Fibroblast of the conjunctiva (primary cell): ENCODE data around the gene PRKACB.
"Not testable (repeated sequence)": the region's sequence is repeated elsewhere in the genome, so short reads cannot be mapped to it uniquely, and the experiment has no call there.

ENCODE experiments used
- DNase-seq: peaks from one replicate; pipeline ENCODE4 v3.0.0-alpha.2; 2010; ENCODE audit warnings: low read depth

The PRKACB gene

DNA sequence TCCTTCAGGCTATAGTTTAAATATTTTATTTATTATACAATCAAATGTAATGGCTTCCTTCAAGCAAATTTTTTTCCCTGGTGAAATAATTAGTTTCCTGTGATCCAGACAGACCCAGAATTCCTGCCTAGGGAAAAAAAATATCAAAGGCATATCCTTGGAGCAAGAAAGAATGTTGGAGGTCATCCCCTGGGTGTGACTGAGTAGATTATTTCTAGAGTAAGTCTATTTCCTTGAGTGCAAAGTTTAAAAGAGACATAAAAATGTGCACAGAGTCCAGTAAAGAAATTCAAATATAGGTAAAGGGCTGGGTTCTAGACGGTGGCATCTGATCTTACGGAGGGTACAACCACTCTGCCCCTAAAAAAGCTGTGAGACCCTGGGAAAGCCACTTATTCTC is 125.2 kb downstream of the PRKACB start:
- no peak for DNase-seq

DNA sequence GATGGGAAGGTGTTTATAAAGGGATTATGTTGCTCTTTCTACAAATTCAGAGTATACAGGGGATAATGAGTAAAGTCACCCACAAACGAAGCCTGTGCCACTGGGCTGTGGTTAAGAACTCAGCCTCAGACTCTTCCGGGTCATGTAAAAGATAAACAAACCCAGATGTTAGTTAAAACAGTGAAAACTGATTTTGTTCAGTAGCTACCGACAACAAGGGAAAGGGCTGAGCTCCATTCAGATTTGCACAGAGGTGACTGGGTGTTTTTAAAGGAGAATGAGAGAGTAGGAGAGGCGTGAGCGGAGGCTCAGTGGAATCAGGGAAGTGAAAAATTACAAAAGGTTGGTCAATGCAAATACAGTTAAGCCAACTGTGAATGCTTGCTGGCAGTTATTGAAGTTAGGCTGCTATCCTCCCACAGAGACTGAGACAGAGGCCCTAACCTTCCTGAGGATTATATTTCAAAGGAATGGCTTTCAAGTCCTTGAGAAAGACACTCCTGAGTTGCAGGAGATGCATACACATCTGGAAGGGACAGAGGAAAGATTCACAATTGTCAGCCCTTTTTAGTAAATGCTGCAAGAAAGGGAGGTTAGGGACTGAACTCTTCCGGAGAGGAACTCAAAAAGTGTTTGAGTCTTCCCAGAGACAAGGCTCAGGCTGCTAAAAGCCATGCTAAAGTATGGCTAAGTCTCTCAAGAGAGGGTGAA is 127.5 kb downstream of the PRKACB start:
- no peak for DNase-seq

DNA sequence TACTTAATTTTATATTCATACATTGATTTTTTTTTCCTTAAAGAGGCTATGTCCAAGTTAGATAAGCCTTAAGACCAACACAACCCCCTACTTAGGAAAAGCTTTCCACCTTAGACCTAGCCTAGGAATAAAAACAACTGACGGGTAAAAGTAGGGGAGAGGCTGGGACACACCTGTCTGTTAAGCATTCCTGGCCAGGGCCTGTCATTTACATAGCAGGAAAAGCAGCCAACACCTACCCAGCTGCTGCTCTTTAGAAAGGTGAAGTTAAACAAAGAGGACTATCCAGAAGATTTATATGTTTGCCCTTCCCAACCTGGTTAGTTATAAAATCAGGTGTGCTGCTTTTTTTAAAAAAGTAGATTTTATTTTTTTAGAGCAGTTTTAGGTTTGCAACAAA is 128.3 kb downstream of the PRKACB start:
- no peak for DNase-seq

DNA sequence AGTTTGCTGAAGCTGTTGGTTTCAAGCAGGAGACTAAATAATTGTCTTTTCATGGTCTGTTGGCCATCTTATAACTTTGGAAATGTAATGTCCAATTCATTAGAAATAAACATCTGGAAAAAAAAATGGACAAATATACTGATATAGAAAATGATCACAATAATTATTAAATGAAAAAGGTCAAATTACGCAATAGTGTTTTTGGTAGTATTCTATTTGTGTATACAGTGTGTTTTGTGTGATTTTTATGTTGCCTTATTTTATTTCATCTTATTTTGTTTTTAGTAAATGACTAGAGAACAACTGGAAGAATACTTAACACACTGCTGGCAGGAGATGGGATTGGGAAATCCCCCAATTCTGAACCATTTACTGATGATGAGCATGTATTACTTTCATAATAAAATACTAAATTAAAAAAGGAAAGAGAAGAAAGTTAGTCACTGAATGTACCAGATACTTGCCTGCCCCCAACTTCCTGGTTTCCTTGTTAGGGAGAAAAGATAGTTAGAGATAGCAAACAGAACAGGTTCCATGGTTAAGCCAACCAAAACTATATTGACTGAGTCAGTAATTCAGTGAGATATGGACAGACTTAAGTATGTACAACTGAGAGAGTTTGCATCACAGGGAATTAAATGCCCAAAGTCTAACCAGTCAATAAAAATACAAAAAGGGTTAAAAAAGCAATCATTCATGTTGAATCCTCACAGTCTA is 133.4 kb downstream of the PRKACB start:
- no peak for DNase-seq

DNA sequence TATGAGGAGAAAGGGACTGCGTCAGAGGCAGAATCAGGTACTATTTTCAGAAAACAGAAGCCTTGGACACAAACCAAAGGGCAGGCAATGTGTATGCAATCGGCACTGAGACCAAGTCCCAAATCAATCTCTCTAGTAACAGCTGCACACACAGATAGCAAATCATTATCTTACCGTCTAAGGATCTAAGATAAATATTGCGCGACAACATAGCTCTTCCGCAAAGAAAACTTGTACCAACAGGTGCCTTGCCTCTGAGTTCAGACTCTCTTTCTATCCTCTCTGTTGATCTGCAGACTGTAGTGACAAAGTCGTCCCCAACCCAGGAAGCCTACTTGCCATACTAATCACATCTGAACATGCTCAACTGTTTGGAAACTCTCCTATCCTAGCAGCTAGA is 134.8 kb downstream of the PRKACB start:
- no peak for DNase-seq

DNA sequence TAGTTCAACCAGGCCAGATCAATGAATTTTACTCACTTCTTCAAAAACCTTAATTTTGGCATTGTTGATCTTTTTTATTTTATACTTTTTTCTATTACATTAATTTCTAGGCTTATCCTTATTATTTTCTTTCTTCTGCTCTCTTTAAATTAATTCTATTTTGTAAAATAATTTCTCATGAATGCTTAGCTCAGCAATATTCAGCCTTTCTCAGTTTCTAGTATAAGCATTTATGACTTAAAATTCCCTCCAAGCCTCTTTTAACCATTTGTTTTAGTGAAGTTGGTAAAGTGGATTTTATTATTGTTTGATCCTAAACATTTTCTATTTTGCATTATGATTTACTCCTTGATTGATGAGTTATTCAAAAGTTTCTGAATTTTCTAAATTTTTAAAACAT is 136.8 kb downstream of the PRKACB start:
- no peak for DNase-seq

DNA sequence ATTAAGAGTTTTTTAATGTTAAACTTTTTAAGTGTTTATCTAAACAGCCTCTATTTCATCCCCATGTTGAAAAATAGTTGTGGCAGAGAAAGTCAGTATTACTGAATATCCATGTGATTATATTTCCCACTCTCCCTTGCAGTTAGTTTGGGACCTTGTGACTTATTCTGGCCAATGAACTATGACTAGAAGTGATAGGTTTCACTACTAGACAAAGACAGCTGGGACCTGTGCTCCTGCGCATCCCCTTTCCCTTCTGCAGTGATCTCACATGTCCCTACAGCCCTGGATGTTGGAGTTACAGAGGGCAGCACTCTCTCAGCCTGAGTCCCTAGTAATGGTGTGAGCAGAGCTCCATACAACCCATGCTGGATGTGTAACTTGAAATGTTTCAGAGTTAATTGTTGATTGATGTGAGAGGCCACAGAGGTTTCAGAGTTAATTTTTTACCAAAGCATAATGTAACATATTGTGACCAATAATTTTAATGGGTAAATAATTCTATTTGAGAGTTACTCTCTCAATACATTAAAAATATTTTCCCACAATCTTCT is 138.8 kb downstream of the PRKACB start:
- no peak for DNase-seq

DNA sequence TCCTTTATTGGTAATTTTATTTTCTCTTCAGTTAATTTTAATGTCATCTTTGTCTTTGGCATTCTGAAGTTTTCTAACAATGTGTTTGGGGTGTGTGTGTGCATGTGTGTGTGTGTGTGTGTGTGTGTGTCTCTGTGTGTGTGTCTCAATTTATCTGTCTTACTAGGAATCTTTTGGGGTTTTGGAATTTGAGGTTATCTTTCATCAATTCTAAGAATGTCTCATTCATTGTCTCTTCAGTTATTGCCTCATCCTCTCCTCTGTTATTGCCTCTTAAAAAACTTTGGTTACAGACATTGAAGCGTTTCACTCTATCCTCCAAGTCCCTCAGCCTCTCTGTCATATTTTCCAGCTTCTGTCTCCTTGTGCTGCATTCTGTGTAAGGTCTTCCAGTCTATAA is 139.3 kb downstream of the PRKACB start:
- DNase-seq, result no peak

DNA sequence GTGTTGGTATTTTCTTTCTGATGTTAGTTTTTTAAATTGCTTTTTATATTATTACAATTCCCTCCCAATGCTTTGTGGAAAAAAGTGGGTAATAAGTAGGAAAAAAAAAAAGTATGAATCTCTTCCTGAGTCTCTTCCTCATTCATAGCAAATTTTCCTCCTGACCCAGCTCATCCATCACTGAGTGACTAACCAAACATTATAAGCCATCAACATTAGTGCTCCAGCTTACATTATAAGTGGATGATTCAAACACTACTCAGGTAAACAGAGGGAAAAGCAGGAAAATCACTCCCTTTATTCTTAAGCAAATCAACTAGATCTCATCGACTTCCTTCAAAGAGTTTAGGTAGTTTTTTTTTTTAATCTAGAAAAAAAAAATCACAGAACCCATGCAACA is 142.0 kb downstream of the PRKACB start:
- DNase-seq, result no peak

DNA sequence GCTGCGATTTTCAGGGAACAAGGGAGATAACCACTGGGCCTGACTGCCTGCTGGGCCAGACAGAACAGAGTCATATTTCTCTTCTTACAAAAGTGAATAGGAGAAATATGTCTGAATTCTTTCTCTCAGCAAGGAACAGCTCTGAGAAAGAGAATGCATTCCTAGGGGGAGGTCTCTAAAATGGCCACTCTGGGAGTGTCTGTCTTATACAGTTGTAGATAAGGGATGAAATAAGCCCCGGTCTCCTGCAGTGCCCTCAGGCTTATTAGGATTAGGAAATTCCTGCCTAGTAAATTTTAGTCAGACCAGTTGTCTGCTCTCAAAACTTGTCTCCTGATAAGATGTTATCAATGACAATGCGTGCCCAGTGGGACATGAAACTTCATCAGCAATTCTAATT is 143.3 kb downstream of the PRKACB start:
- DNase-seq, result not testable (repeated sequence)
